ENCODE results near the gene P4HB. TPM values are rescaled to one million over a fixed set of nuclear protein-coding genes. Genes with fewer than 3 reads are reported as not detected.

Gene P4HB
- total and polyA plus RNA-seq, 2 of the 4 experiments (the other 2 are of a cell fraction) = 599 to 932 TPM

Other genes starting within 250 kb of the P4HB start
Only the 30 nearest of the 31 such genes appear.
- gene NPLOC4, start 223.4 kb downstream of the P4HB start, total RNA-seq (2012; rRNA removed) = 66.1 and 70.4 TPM in 2 replicates
- gene NPLOC4, start 223.4 kb downstream of the P4HB start, polyA plus RNA-seq (2012; rRNA removed) = 74.9 and 78.3 TPM in 2 replicates
- 1.1 and 1.4 TPM in 2 replicates for gene TSPAN10, start 223.3 kb downstream of the P4HB start, total RNA-seq (2012; rRNA removed)
- 4.5 and 5.3 TPM in 2 replicates for gene TSPAN10, start 223.3 kb downstream of the P4HB start, polyA plus RNA-seq (2012; rRNA removed)
- not detected in 2 replicates for gene PDE6G, start 204.0 kb downstream of the P4HB start, total RNA-seq (2012; rRNA removed)
- 1.3 and 2.7 TPM in 2 replicates for gene PDE6G, start 204.0 kb downstream of the P4HB start, polyA plus RNA-seq (2012; rRNA removed)
- 9.9 and 10.3 TPM in 2 replicates for gene OXLD1, start 193.9 kb downstream of the P4HB start, total RNA-seq (2012; rRNA removed)
- gene OXLD1, start 193.9 kb downstream of the P4HB start, polyA plus RNA-seq (2012; rRNA removed) = 22.3 and 26.4 TPM in 2 replicates
- gene CCDC137, start 193.8 kb downstream of the P4HB start, total RNA-seq (2012; rRNA removed) = 7.5 and 9.2 TPM in 2 replicates
- 18.4 and 23.2 TPM in 2 replicates for gene CCDC137, start 193.8 kb downstream of the P4HB start, polyA plus RNA-seq (2012; rRNA removed)
- 42.8 and 51.1 TPM in 2 replicates for gene ARL16, start 176.7 kb downstream of the P4HB start, total RNA-seq (2012; rRNA removed)
- 77.9 and 83.1 TPM in 2 replicates for gene ARL16, start 176.7 kb downstream of the P4HB start, polyA plus RNA-seq (2012; rRNA removed)
- gene HGS, start 176.5 kb downstream of the P4HB start, total RNA-seq (2012; rRNA removed) = 49.4 and 52.5 TPM in 2 replicates
- 137 and 169 TPM in 2 replicates for gene HGS, start 176.5 kb downstream of the P4HB start, polyA plus RNA-seq (2012; rRNA removed)
- 17.2 and 17.5 TPM in 2 replicates for gene MRPL12, start 157.2 kb downstream of the P4HB start, total RNA-seq (2012; rRNA removed)
- 111 and 127 TPM in 2 replicates for gene MRPL12, start 157.2 kb downstream of the P4HB start, polyA plus RNA-seq (2012; rRNA removed)
- 12.2 and 14.9 TPM in 2 replicates for gene SLC25A10, start 148.3 kb downstream of the P4HB start, total RNA-seq (2012; rRNA removed)
- gene SLC25A10, start 148.3 kb downstream of the P4HB start, polyA plus RNA-seq (2012; rRNA removed) = 19.0 and 20.2 TPM in 2 replicates
- gene GCGR, start 56.4 kb downstream of the P4HB start, total RNA-seq (2012; rRNA removed) = not detected in 2 replicates
- gene GCGR, start 56.4 kb downstream of the P4HB start, polyA plus RNA-seq (2012; rRNA removed) = not detected in 2 replicates
- gene MCRIP1, start 27.2 kb downstream of the P4HB start, total RNA-seq (2012; rRNA removed) = 56.5 and 58.9 TPM in 2 replicates
- gene MCRIP1, start 27.2 kb downstream of the P4HB start, polyA plus RNA-seq (2012; rRNA removed) = 164 and 196 TPM in 2 replicates
- gene PPP1R27, start 25.5 kb downstream of the P4HB start, total RNA-seq (2012; rRNA removed) = not detected in 2 replicates
- 0.20 and 0.21 TPM in 2 replicates for gene PPP1R27, start 25.5 kb downstream of the P4HB start, polyA plus RNA-seq (2012; rRNA removed)
- gene ARHGDIA, start 10.8 kb upstream of the P4HB start, total RNA-seq (2012; rRNA removed) = 62.7 and 77.2 TPM in 2 replicates
- gene ARHGDIA, start 10.8 kb upstream of the P4HB start, polyA plus RNA-seq (2012; rRNA removed) = 324 and 362 TPM in 2 replicates
- gene ALYREF, start 31.1 kb upstream of the P4HB start, total RNA-seq (2012; rRNA removed) = 144 and 159 TPM in 2 replicates
- gene ALYREF, start 31.1 kb upstream of the P4HB start, polyA plus RNA-seq (2012; rRNA removed) = 88.6 and 112 TPM in 2 replicates
- gene ANAPC11, start 31.2 kb upstream of the P4HB start, total RNA-seq (2012; rRNA removed) = 183 and 242 TPM in 2 replicates
- gene ANAPC11, start 31.2 kb upstream of the P4HB start, polyA plus RNA-seq (2012; rRNA removed) = 387 and 508 TPM in 2 replicates
- gene NPB, start 41.7 kb upstream of the P4HB start, total RNA-seq (2012; rRNA removed) = under 0.01 TPM in 1 of 2 replicates, not detected in the other
- gene NPB, start 41.7 kb upstream of the P4HB start, polyA plus RNA-seq (2012; rRNA removed) = 0.51 and 1.2 TPM in 2 replicates
- 31.9 and 37.3 TPM in 2 replicates for gene PCYT2, start 50.9 kb upstream of the P4HB start, total RNA-seq (2012; rRNA removed)
- gene PCYT2, start 50.9 kb upstream of the P4HB start, polyA plus RNA-seq (2012; rRNA removed) = 38.5 and 43.0 TPM in 2 replicates
- 13.9 and 14.5 TPM in 2 replicates for gene SIRT7, start 57.6 kb upstream of the P4HB start, total RNA-seq (2012; rRNA removed)
- gene SIRT7, start 57.6 kb upstream of the P4HB start, polyA plus RNA-seq (2012; rRNA removed) = 19.8 and 20.5 TPM in 2 replicates
- 6.1 and 6.4 TPM in 2 replicates for gene MAFG, start 67.2 kb upstream of the P4HB start, total RNA-seq (2012; rRNA removed)
- gene MAFG, start 67.2 kb upstream of the P4HB start, polyA plus RNA-seq (2012; rRNA removed) = 14.3 and 15.4 TPM in 2 replicates
- 95.0 and 115 TPM in 2 replicates for gene PYCR1, start 76.8 kb upstream of the P4HB start, total RNA-seq (2012; rRNA removed)
- 177 and 181 TPM in 2 replicates for gene PYCR1, start 76.8 kb upstream of the P4HB start, polyA plus RNA-seq (2012; rRNA removed)
- gene MYADML2, start 86.7 kb upstream of the P4HB start, total RNA-seq (2012; rRNA removed) = not detected in 2 replicates
- gene MYADML2, start 86.7 kb upstream of the P4HB start, polyA plus RNA-seq (2012; rRNA removed) = not detected in 2 replicates
- gene NOTUM, start 100.7 kb upstream of the P4HB start, total RNA-seq (2012; rRNA removed) = not detected in 2 replicates
- gene NOTUM, start 100.7 kb upstream of the P4HB start, polyA plus RNA-seq (2012; rRNA removed) = 0.05 and 0.06 TPM in 2 replicates
- gene ASPSCR1, start 117.1 kb upstream of the P4HB start, total RNA-seq (2012; rRNA removed) = 7.2 and 8.3 TPM in 2 replicates
- 17.2 and 26.0 TPM in 2 replicates for gene ASPSCR1, start 117.1 kb upstream of the P4HB start, polyA plus RNA-seq (2012; rRNA removed)
- gene CENPX, start 162.3 kb upstream of the P4HB start, total RNA-seq (2012; rRNA removed) = 44.8 and 45.3 TPM in 2 replicates
- 86.8 and 100 TPM in 2 replicates for gene CENPX, start 162.3 kb upstream of the P4HB start, polyA plus RNA-seq (2012; rRNA removed)
- gene LRRC45, start 162.8 kb upstream of the P4HB start, total RNA-seq (2012; rRNA removed) = 7.2 and 7.8 TPM in 2 replicates
- gene LRRC45, start 162.8 kb upstream of the P4HB start, polyA plus RNA-seq (2012; rRNA removed) = 10.2 and 10.9 TPM in 2 replicates
- gene RAC3, start 171.1 kb upstream of the P4HB start, total RNA-seq (2012; rRNA removed) = 5.7 and 7.2 TPM in 2 replicates
- gene RAC3, start 171.1 kb upstream of the P4HB start, polyA plus RNA-seq (2012; rRNA removed) = 23.4 and 32.0 TPM in 2 replicates
- gene DCXR, start 177.2 kb upstream of the P4HB start, total RNA-seq (2012; rRNA removed) = 36.6 and 36.9 TPM in 2 replicates
- gene DCXR, start 177.2 kb upstream of the P4HB start, polyA plus RNA-seq (2012; rRNA removed) = 129 and 139 TPM in 2 replicates
- gene RFNG, start 191.3 kb upstream of the P4HB start, total RNA-seq (2012; rRNA removed) = 6.8 and 8.6 TPM in 2 replicates
- gene RFNG, start 191.3 kb upstream of the P4HB start, polyA plus RNA-seq (2012; rRNA removed) = 47.3 and 51.1 TPM in 2 replicates
- 177 and 181 TPM in 2 replicates for gene GPS1, start 191.4 kb upstream of the P4HB start, total RNA-seq (2012; rRNA removed)
- 157 and 168 TPM in 2 replicates for gene GPS1, start 191.4 kb upstream of the P4HB start, polyA plus RNA-seq (2012; rRNA removed)
- gene DUS1L, start 205.3 kb upstream of the P4HB start, total RNA-seq (2012; rRNA removed) = 26.9 and 29.0 TPM in 2 replicates
- gene DUS1L, start 205.3 kb upstream of the P4HB start, polyA plus RNA-seq (2012; rRNA removed) = 76.9 and 95.3 TPM in 2 replicates